SJSA1 (cell line): ENCODE measurements around the gene CYP3A4. TPM values are rescaled to one million over a fixed set of nuclear protein-coding genes. Genes with fewer than 3 reads are reported as not detected.
"Not testable (repeated sequence)": the region's sequence is repeated elsewhere in the genome, so short reads cannot be mapped to it uniquely, and the experiment has no call there.

Experiments
- DNase-seq, 2 experiments: peaks; one replicate each; pipeline ENCODE4 v3.0.0-alpha.2; 2015 to 2020; ENCODE audit warnings: low spot score in 2 of 2, low read depth in 1 of 2
- H3K27ac ChIP-seq: fragments of 250-450 bp; sonication (Bioruptor Pico); 2 replicates; pipeline ENCODE4 v1.5.1; 2020; ENCODE audit warnings: mild to moderate bottlenecking, moderate library complexity
- H3K27me3 ChIP-seq: fragments of 250-450 bp; sonication (Bioruptor Pico); replicated peaks from 2 replicates; pipeline ENCODE4 v1.5.1; 2020; ENCODE audit warnings: mild to moderate bottlenecking, moderate library complexity
- H3K36me3 ChIP-seq: fragments of 250-450 bp; sonication (Bioruptor Pico); 2 replicates; pipeline ENCODE4 v1.5.1; 2020; ENCODE audit warnings: mild to moderate bottlenecking
- H3K4me1 ChIP-seq: fragments of 250-450 bp; sonication (Bioruptor Pico); replicated peaks from 2 replicates; pipeline ENCODE4 v1.6.1; 2021; ENCODE audit warnings: mild to moderate bottlenecking
- H3K4me3 ChIP-seq: fragments of 250-450 bp; sonication (Bioruptor Pico); 2 replicates; pipeline ENCODE4 v1.5.1; 2020; ENCODE audit warnings: mild to moderate bottlenecking
- H3K9me3 ChIP-seq: fragments of 250-450 bp; sonication (Bioruptor Pico); replicated peaks from 2 replicates; pipeline ENCODE4 v1.5.1; 2020; ENCODE audit warnings: mild to moderate bottlenecking
- total RNA-seq: library from RNA; depleted of rRNA; stranded (reverse); fragments of >200 nt; shearing (Covaris generic); gene quantifications from 2 replicates; pipeline ENCODE4 v1.2.3, GENCODE V29; 2014

Gene CYP3A4
- total RNA-seq, 1 experiment from 2014 or later: not detected

DNA sequence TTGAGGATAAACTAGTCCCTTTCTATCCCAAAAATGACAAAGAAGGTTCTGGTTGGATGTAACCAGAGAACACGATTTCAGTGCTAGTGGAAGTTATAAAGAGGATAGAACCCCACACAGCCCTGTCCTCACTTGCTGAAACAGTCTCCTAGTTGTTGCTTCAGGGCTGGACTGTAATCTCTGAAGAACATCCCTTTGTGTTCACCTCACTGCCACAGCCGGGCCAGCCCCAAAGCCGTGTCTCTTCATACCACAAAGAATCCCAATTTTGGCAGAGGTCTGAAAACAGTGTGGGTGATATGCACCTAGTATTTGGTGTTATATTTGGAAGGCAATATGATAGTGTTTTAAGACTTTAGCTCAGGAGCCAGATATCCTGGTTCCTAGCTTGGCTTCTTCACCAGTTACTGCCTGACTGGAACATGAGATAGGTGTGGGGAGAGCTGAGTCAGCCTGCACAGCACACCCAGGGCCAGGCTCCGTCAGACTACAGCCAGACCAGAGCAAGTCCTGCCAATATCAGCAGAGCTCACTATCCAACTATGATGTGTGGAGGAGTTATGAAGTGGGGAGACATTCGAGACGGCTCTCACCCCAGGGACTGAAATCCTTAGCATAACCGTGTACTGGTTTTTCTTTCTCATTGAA lies 21.2 kb downstream of the CYP3A4 start:
- Histone ChIP-seq H3K9me3 (no peaks in the 10 kb centered on the region), H3K27ac (no peak overlapping the region), H3K27me3 (no peaks in the 10 kb centered on the region; the same call in 1 of the 2 replicates), H3K4me3 (no peak overlapping the region), H3K4me1 (no peaks in the 10 kb centered on the region), H3K36me3 (no peaks in the 10 kb centered on the region)
- DNase-seq: no peak

- Histone ChIP-seq H3K36me3 (no peaks in the 10 kb centered on the region), H3K9me3 (no peaks in the 10 kb centered on the region), H3K27me3 (no peaks in the 10 kb centered on the region; the same call in 1 of the 2 replicates), H3K27ac (no peak overlapping the region), H3K4me3 (no peak overlapping the region), H3K4me1 (peaks cover 4% of the 10 kb centered on the region; the same call in 1 of the 2 replicates)
- DNase-seq: no peak
Measured at GRCh38 chr7:99755085-99755484, 28.9 kb downstream of the CYP3A4 start.

DNA sequence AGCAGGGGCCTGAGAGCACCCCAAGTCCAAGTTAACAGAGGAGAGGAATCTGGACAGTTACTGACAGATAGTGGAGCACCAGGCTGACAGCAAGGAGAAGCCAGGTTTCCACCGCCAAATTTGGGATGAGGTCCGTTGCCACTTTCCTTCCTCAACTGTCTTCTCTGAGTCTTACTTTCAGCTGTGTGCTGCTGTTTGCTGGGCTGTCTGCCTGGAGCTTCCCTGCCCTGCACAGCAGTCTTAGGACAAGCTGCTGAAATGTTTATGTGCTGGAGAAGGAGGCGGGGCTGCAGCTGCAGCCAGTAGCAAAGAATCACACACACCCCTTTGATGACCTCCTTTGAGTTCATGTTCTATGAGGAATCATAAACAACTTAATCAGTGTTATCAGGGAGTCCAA lies 31.6 kb downstream of the CYP3A4 start:
- Histone ChIP-seq H3K27ac (no peak overlapping the region), H3K4me1 (peaks cover 4% of the 10 kb centered on the region; the same call in 1 of the 2 replicates)
- DNase-seq: peak in 1 of 2 experiments; percentile 7

GRCh38 chr7:99751322-99752052 lies 32.5 kb downstream of the CYP3A4 start:
- not testable (repeated sequence) for H3K27me3 ChIP-seq, H3K9me3 ChIP-seq, H3K4me3 ChIP-seq, H3K36me3 ChIP-seq, DNase-seq, H3K27ac ChIP-seq, H3K4me1 ChIP-seq

More for the DNA sequence above, 31.6 kb downstream of the CYP3A4 start:
- no peak overlapping the region for H3K4me3 ChIP-seq
- H3K36me3 ChIP-seq: no peaks in the 10 kb centered on the region
- no peaks in the 10 kb centered on the region for H3K9me3 ChIP-seq
- H3K27me3 ChIP-seq: no peaks in the 10 kb centered on the region; the same call in 1 of the 2 replicates

DNA sequence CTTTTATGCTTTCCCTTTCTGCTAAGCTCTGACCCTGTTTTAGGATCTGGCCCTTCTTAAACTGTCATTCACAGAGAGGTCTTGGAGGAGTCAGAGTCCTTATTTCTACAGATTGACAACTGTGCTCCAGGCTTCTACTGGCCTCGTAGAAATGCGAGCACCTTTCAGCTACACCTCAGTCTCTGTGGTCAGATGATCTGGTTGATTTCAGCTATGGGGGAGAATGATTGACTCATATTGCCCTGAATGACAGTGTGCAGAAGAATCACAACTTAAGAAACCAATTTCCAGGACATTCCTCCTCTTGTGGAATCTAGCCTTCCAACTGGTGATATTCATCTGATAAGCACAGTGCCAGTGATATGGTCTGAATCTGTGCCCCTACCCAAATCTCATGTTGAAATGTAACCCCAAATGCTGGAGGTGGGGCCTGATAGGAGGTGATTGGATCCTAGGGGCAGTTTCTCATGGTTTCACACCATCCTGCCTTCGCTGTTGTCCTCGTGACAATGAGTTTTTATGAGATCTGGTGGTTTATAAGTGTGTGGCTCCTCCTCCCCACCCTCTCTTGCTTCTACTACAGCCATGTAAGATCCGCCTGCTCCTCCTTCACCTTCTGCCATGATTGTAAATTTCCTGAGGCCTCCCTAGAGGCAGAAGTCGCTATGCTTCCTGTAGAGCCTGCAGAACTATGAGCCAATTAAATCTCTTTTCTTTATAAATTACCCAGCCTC lies 35.0 kb downstream of the CYP3A4 start:
- Histone ChIP-seq H3K27ac (no peak overlapping the region), H3K36me3 (no peaks in the 10 kb centered on the region), H3K9me3 (no peaks in the 10 kb centered on the region), H3K27me3 (no peaks in the 10 kb centered on the region; the same call in 1 of the 2 replicates), H3K4me1 (peaks cover 4% of the 10 kb centered on the region; the same call in 1 of the 2 replicates), H3K4me3 (no peak overlapping the region)
- no peak for DNase-seq

DNA sequence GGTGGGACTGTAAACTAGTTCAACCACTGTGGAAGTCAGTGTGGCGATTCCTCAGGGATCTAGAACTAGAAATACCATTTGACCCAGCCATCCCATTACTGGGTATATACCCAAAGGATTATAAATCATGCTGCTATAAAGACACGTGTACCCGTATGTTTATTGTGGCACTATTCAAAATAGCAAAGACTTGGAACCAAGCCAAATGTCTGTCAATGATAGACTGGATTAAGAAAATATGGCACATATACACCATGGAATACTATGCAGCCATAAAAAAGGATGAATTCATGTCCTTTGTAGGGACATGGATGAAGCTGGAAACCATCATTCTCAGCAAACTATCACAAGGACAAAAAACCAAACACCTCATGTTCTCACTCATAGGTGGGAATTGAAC lies 37.1 kb downstream of the CYP3A4 start:
- DNase-seq, H3K4me3 ChIP-seq, H3K9me3 ChIP-seq, H3K27me3 ChIP-seq, H3K27ac ChIP-seq, H3K36me3 ChIP-seq, H3K4me1 ChIP-seq: not testable (repeated sequence)

GRCh38 chr7:99745395-99745794 lies 38.6 kb downstream of the CYP3A4 start:
- H3K4me3 ChIP-seq, H3K27ac ChIP-seq, H3K9me3 ChIP-seq, H3K27me3 ChIP-seq, H3K4me1 ChIP-seq, DNase-seq, H3K36me3 ChIP-seq: not testable (repeated sequence)

DNA sequence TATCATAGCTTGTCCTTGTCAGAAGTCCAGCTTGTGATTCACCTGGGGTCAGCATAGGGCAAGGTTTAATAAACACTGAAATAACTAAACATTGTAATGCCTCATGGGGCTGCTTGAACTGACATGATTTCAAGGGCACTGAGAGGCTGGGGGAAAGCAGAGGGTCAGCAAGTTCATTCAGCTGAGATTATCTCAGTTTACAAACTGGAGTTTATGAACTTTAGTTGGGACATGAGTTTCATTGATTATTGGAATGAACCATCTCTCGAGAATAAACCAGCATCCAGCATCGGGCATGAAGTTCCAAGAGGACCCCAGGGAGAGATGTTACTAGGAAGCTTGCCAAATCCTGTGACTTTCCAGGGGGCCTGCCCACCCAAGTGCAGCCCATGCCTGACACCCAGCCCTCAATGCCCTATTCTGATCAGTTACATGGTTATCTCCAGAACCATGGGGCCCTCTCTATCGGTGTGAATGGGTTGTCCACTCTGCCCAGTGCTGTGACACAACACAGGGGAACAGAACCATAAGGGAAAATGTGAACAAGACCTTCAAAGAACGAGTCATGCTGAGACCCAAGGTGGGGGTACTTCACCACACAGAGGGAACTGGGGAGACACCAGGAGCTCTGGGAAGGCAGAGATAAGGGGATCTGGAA lies 41.1 kb downstream of the CYP3A4 start:
- H3K9me3 ChIP-seq: no peaks in the 10 kb centered on the region
- no peak for DNase-seq
- no peaks in the 10 kb centered on the region for H3K4me1 ChIP-seq
- no peaks in the 10 kb centered on the region for H3K36me3 ChIP-seq
- H3K27me3 ChIP-seq: no peaks in the 10 kb centered on the region
- no peak overlapping the region for H3K4me3 ChIP-seq
- H3K27ac ChIP-seq: no peak overlapping the region

DNA sequence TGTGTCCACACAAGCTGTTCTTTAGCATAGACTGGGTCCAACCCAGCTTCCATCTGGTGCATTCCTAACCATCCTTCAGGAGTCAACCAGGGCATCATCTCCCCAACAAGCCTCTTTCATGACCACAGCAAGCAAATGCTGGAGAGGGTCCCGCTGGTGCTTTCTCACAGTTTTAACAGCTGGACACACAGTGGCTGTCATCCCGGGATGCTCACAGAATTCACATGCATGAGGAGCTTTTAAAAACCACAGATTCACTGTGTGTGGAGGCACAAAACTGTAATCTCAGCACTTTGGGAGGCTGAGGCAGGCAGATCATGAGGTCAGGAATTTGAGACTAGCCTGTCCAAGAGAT lies 42.6 kb downstream of the CYP3A4 start:
- no peaks in the 10 kb centered on the region for H3K4me1 ChIP-seq
- no peak overlapping the region for H3K27ac ChIP-seq
- H3K4me3 ChIP-seq: no peak overlapping the region
- H3K27me3 ChIP-seq: no peaks in the 10 kb centered on the region
- no peak for DNase-seq
- H3K9me3 ChIP-seq: no peaks in the 10 kb centered on the region
- H3K36me3 ChIP-seq: no peaks in the 10 kb centered on the region

DNA sequence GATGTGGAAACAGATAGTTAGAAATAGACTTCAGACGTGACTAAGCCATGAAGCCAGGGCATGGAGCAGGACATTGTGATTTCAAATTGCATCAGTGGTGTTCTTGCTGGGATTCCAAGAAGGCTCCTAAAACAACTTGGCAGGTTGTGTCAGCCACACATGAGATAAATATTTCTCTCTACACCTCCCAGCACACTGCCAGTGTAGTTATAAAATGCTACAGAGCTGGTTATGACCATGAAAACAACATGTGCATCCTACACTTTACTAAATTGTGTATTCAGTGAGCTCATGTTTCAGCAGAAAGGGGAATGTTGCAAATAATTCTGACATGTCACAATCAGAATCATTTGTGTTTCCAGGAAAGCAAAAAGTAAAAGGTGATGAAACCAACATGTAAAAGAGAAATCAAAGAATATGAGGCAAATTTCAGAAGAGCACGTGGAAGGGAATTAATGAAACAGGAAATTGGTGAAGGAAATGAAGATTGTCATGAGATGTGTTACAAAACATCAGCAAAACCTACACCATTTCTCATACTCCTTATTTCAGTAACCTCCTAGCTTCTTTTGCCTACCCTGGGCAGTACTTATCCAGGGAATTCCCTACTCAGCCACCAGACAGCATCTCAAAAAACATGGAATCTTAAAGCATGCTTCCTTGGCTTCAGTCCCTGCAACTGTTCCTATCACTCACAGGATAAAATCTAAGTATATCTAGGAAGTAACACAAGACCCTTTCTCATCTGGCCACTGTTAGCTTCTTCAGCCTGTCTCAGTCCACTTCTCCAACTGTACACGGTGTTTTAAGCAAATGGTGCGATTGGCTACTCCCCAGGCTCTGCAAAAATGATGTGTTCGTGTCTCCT lies 43.2 kb downstream of the CYP3A4 start:
- no peak overlapping the region for H3K4me3 ChIP-seq
- H3K4me1 ChIP-seq: no peaks in the 10 kb centered on the region
- H3K27me3 ChIP-seq: no peaks in the 10 kb centered on the region
- DNase-seq: no peak
- H3K27ac ChIP-seq: no peak overlapping the region
- H3K36me3 ChIP-seq: no peaks in the 10 kb centered on the region
- H3K9me3 ChIP-seq: no peaks in the 10 kb centered on the region

- H3K27ac ChIP-seq: no peak overlapping the region
- no peak for DNase-seq
- H3K27me3 ChIP-seq: no peaks in the 10 kb centered on the region
Measured at GRCh38 chr7:99739699-99740572, 44.0 kb downstream of the CYP3A4 start.

DNA sequence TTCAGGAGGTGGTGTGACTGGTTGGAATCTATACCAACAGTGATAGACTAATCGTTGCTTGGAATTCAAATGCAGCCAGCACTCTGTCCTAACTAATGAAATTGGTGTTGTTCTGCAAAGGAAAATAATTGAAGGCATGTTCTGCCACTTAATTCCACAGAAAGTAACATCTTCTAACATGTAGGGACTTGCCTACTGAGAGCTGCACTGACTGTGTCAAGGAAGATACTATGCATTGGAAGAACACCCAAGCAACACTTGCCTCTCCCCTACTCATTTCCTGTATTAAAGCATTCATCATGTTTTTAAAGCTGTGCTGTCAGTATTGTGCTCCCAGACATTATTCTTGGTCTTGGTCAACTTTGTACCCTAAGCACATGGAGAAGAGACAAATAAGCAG lies 46.3 kb downstream of the CYP3A4 start:
- no peaks in the 10 kb centered on the region for H3K36me3 ChIP-seq
- no peak overlapping the region for H3K4me3 ChIP-seq
- DNase-seq: no peak
- H3K27me3 ChIP-seq: no peaks in the 10 kb centered on the region
- no peaks in the 10 kb centered on the region for H3K9me3 ChIP-seq
- H3K4me1 ChIP-seq: no peaks in the 10 kb centered on the region
- no peak overlapping the region for H3K27ac ChIP-seq

More at GRCh38 chr7:99739699-99740572, 44.0 kb downstream of the CYP3A4 start:
- no peaks in the 10 kb centered on the region for H3K36me3 ChIP-seq
- H3K4me1 ChIP-seq: no peaks in the 10 kb centered on the region
- no peak overlapping the region for H3K4me3 ChIP-seq
- no peaks in the 10 kb centered on the region for H3K9me3 ChIP-seq
